Right cardiac atrium (tissue), 5 donors: Measurements from ENCODE around the gene KRTAP9-1. TPM values are rescaled to one million over a fixed set of nuclear protein-coding genes. Genes with fewer than 3 reads are reported as not detected.
"Not testable (repeated sequence)": the region's sequence is repeated elsewhere in the genome, so short reads cannot be mapped to it uniquely, and the experiment has no call there.

Source experiments
- ATAC-seq, 2 donors: fragments of 200-7000 bp; cut with Tn5 transposase; one replicate each; pipeline versions ENCODE4 v1.8.0 to v1.9.1; 2020; ENCODE audit warnings: moderate library complexity in 2 of 2, mild to moderate bottlenecking in 1 of 2
- DNase-seq, 3 donors: peaks; one replicate each; pipeline ENCODE4 v3.0.0-alpha.2; 2020
- H3K27ac ChIP-seq: one replicate; pipeline ENCODE4 v1.5.1; 2013; ENCODE audit warnings: mild to moderate bottlenecking, low read length, control low read depth, moderate library complexity
- H3K27me3 ChIP-seq: one replicate; pipeline ENCODE4 v1.6.1; 2013; ENCODE audit not compliant: control insufficient read depth, insufficient read depth
- H3K4me1 ChIP-seq: one replicate; pipeline ENCODE4 v1.6.1; 2013; ENCODE audit warnings: low read length; ENCODE audit not compliant: control insufficient read depth, insufficient read depth
- H3K4me3 ChIP-seq: one replicate; pipeline ENCODE4 v1.5.1; 2013; ENCODE audit warnings: low read length, control low read depth
- H3K9me3 ChIP-seq: one replicate; pipeline ENCODE4 v1.6.1; 2013; ENCODE audit warnings: low read length; ENCODE audit not compliant: control insufficient read depth
- WGBS: extraction: QIAGEN DNeasy Blood & Tissue Kit; methylation state at CpG from one replicate; pipeline ENCODE4 v1.1.7; 2013; 5-methylcytosine and 5-hydroxymethylcytosine counted together
- intact Hi-C, 4 donors: fragments of 100-400 bp; cut with DNase I; formaldehyde crosslinking; loops; one replicate each; pipeline versions ENCODE4 v1.11.0 to v1.14.0; 2022 to 2023
- polyA plus RNA-seq: library from polyadenylated mRNA; stranded (reverse); fragments of 200-250 nt; gene quantifications from one replicate; pipeline ENCODE4 v1.2.3, GENCODE V29; 2013
- total RNA-seq, 4 donors: library from RNA; stranded (reverse); fragmentation: NEBNext Ultra II Directional; extraction: Animal tissue kit (Norgen Biotek cat#: 25700); gene quantifications; one replicate each; pipeline ENCODE4 v1.2.1, GENCODE V29; 2021
- donor health status: healthy with polysubstance abuse.
- donor health status: DM: no; HTN: yes; CAD: no.
- donor health status: DM: no; HTN: no; CAD: no.
- donor health status: DM: no; HTN: yes; CAD: no; lungs with severe emphysema.
- donor health status: DM: yes; HTN: yes; CAD: no.

The KRTAP9-1 gene
- total and polyA plus RNA-seq, 5 donors: not detected

GRCh38 chr17:41230094-41230493, 40.4 kb downstream of the KRTAP9-1 start:
- Histone ChIP-seq H3K4me3 (no peak overlapping the region), H3K27me3 (no peaks in the 10 kb centered on the region), H3K9me3 (no peaks in the 10 kb centered on the region), H3K4me1 (no peaks in the 10 kb centered on the region), H3K27ac (no peak overlapping the region)
- intact Hi-C loops: no loop called here
- DNase-seq: no peak
- ATAC-seq: no peak

GRCh38 chr17:41231731-41232130, 42.0 kb downstream of the KRTAP9-1 start:
- no peaks in the 10 kb centered on the region for H3K9me3 ChIP-seq
- intact Hi-C loops: no loop called here
- no peak for ATAC-seq

GRCh38 chr17:41232399-41233105, 42.9 kb downstream of the KRTAP9-1 start, which contains the start of gene KRTAP9-3:
TSS of gene KRTAP9-3 (plus strand) at chr17:41232449. CDS start at chr17:41232502, 53 bp downstream.
- H3K4me3 ChIP-seq, H3K4me1 ChIP-seq, ATAC-seq, H3K27me3 ChIP-seq, intact Hi-C loops, DNase-seq, H3K9me3 ChIP-seq, H3K27ac ChIP-seq: not testable (repeated sequence)
- WGBS: 68% methylated on average over 1 of the region's 1 CpG

More at GRCh38 chr17:41231731-41232130, 42.0 kb downstream of the KRTAP9-1 start:
- no peak for DNase-seq
- Histone ChIP-seq H3K27ac (no peak overlapping the region), H3K4me3 (no peak overlapping the region), H3K4me1 (no peaks in the 10 kb centered on the region), H3K27me3 (no peaks in the 10 kb centered on the region)
- WGBS: 85% methylated on average over 6 of the region's 6 CpGs

- ATAC-seq, intact Hi-C loops, H3K9me3 ChIP-seq, H3K4me1 ChIP-seq, H3K27me3 ChIP-seq, DNase-seq, H3K4me3 ChIP-seq, H3K27ac ChIP-seq: not testable (repeated sequence)
- 64% methylated on average over 4 of the region's 4 CpGs for WGBS
Measured at GRCh38 chr17:41237116-41237515, 47.4 kb downstream of the KRTAP9-1 start.

GRCh38 chr17:41237949-41238437, 48.3 kb downstream of the KRTAP9-1 start, which contains the start of gene KRTAP9-8:
TSS of gene KRTAP9-8 (plus strand) at chr17:41237999. CDS start at chr17:41238052, 53 bp downstream.
- H3K4me3 ChIP-seq, H3K27me3 ChIP-seq, H3K9me3 ChIP-seq, H3K27ac ChIP-seq, H3K4me1 ChIP-seq, intact Hi-C loops, ATAC-seq, DNase-seq: not testable (repeated sequence)
- WGBS: 29% methylated on average over 3 of the region's 3 CpGs

Other genes with a start within 250 kb of the KRTAP9-1 start
Only the 30 nearest of the 40 such genes appear.
- gene KRTAP1-4, start 159.7 kb upstream of the KRTAP9-1 start, total RNA-seq: not detected
- not detected for gene KRTAP1-4, start 159.7 kb upstream of the KRTAP9-1 start, polyA plus RNA-seq
- gene KRTAP1-3, start 155.0 kb upstream of the KRTAP9-1 start, total RNA-seq: not detected
- gene KRTAP1-3, start 155.0 kb upstream of the KRTAP9-1 start, polyA plus RNA-seq: not detected
- gene KRTAP1-1, start 148.4 kb upstream of the KRTAP9-1 start, total RNA-seq: not detected
- not detected for gene KRTAP1-1, start 148.4 kb upstream of the KRTAP9-1 start, polyA plus RNA-seq
- gene KRTAP2-1, start 142.6 kb upstream of the KRTAP9-1 start, total RNA-seq: not detected
- not detected for gene KRTAP2-1, start 142.6 kb upstream of the KRTAP9-1 start, polyA plus RNA-seq
- not detected for gene KRTAP2-2, start 134.7 kb upstream of the KRTAP9-1 start, total RNA-seq
- not detected for gene KRTAP2-2, start 134.7 kb upstream of the KRTAP9-1 start, polyA plus RNA-seq
- not detected for gene KRTAP2-3, start 129.8 kb upstream of the KRTAP9-1 start, total RNA-seq
- not detected for gene KRTAP2-3, start 129.8 kb upstream of the KRTAP9-1 start, polyA plus RNA-seq
- gene KRTAP2-4, start 124.0 kb upstream of the KRTAP9-1 start, total RNA-seq: not detected
- not detected for gene KRTAP2-4, start 124.0 kb upstream of the KRTAP9-1 start, polyA plus RNA-seq
- not detected for gene KRTAP4-7, start 105.7 kb upstream of the KRTAP9-1 start, total RNA-seq
- gene KRTAP4-7, start 105.7 kb upstream of the KRTAP9-1 start, polyA plus RNA-seq: not detected
- not detected for gene KRTAP4-8, start 91.7 kb upstream of the KRTAP9-1 start, total RNA-seq
- gene KRTAP4-8, start 91.7 kb upstream of the KRTAP9-1 start, polyA plus RNA-seq: not detected
- not detected for gene KRTAP4-16, start 87.7 kb upstream of the KRTAP9-1 start, total RNA-seq
- gene KRTAP4-16, start 87.7 kb upstream of the KRTAP9-1 start, polyA plus RNA-seq: not detected
- gene KRTAP4-9, start 84.5 kb upstream of the KRTAP9-1 start, total RNA-seq: not detected
- gene KRTAP4-9, start 84.5 kb upstream of the KRTAP9-1 start, polyA plus RNA-seq: not detected
- gene KRTAP4-11, start 71.5 kb upstream of the KRTAP9-1 start, total RNA-seq: not detected
- not detected for gene KRTAP4-11, start 71.5 kb upstream of the KRTAP9-1 start, polyA plus RNA-seq
- gene KRTAP4-12, start 65.7 kb upstream of the KRTAP9-1 start, total RNA-seq: not detected
- not detected for gene KRTAP4-12, start 65.7 kb upstream of the KRTAP9-1 start, polyA plus RNA-seq
- gene KRTAP4-6, start 49.3 kb upstream of the KRTAP9-1 start, total RNA-seq: not detected
- not detected for gene KRTAP4-6, start 49.3 kb upstream of the KRTAP9-1 start, polyA plus RNA-seq
- gene KRTAP4-5, start 40.1 kb upstream of the KRTAP9-1 start, total RNA-seq: not detected
- gene KRTAP4-5, start 40.1 kb upstream of the KRTAP9-1 start, polyA plus RNA-seq: not detected
- gene KRTAP4-4, start 29.1 kb upstream of the KRTAP9-1 start, total RNA-seq: not detected
- gene KRTAP4-4, start 29.1 kb upstream of the KRTAP9-1 start, polyA plus RNA-seq: not detected
- not detected for gene KRTAP4-3, start 21.7 kb upstream of the KRTAP9-1 start, total RNA-seq
- not detected for gene KRTAP4-3, start 21.7 kb upstream of the KRTAP9-1 start, polyA plus RNA-seq
- not detected for gene KRTAP4-2, start 11.7 kb upstream of the KRTAP9-1 start, total RNA-seq
- gene KRTAP4-2, start 11.7 kb upstream of the KRTAP9-1 start, polyA plus RNA-seq: not detected
- gene KRTAP4-1, start 5.0 kb upstream of the KRTAP9-1 start, total RNA-seq: not detected
- not detected for gene KRTAP4-1, start 5.0 kb upstream of the KRTAP9-1 start, polyA plus RNA-seq
- gene KRTAP9-2, start 36.8 kb downstream of the KRTAP9-1 start, total RNA-seq: not detected
- gene KRTAP9-2, start 36.8 kb downstream of the KRTAP9-1 start, polyA plus RNA-seq: not detected
- gene KRTAP9-3, start 42.6 kb downstream of the KRTAP9-1 start, total RNA-seq: not detected
- not detected for gene KRTAP9-3, start 42.6 kb downstream of the KRTAP9-1 start, polyA plus RNA-seq
- not detected for gene KRTAP9-8, start 48.1 kb downstream of the KRTAP9-1 start, total RNA-seq
- not detected for gene KRTAP9-8, start 48.1 kb downstream of the KRTAP9-1 start, polyA plus RNA-seq
- gene KRTAP9-4, start 59.8 kb downstream of the KRTAP9-1 start, total RNA-seq: not detected
- gene KRTAP9-4, start 59.8 kb downstream of the KRTAP9-1 start, polyA plus RNA-seq: not detected
- gene KRTAP9-9, start 65.5 kb downstream of the KRTAP9-1 start, total RNA-seq: not detected
- not detected for gene KRTAP9-9, start 65.5 kb downstream of the KRTAP9-1 start, polyA plus RNA-seq
- gene KRTAP9-6, start 75.5 kb downstream of the KRTAP9-1 start, total RNA-seq: not detected
- gene KRTAP9-6, start 75.5 kb downstream of the KRTAP9-1 start, polyA plus RNA-seq: not detected
- not detected for gene KRTAP9-7, start 85.8 kb downstream of the KRTAP9-1 start, total RNA-seq
- not detected for gene KRTAP9-7, start 85.8 kb downstream of the KRTAP9-1 start, polyA plus RNA-seq
- not detected for gene KRTAP29-1, start 113.0 kb downstream of the KRTAP9-1 start, total RNA-seq
- not detected for gene KRTAP29-1, start 113.0 kb downstream of the KRTAP9-1 start, polyA plus RNA-seq
- not detected for gene KRTAP16-1, start 119.4 kb downstream of the KRTAP9-1 start, total RNA-seq
- gene KRTAP16-1, start 119.4 kb downstream of the KRTAP9-1 start, polyA plus RNA-seq: not detected
- gene KRTAP17-1, start 125.8 kb downstream of the KRTAP9-1 start, total RNA-seq: not detected
- not detected for gene KRTAP17-1, start 125.8 kb downstream of the KRTAP9-1 start, polyA plus RNA-seq
- gene KRT33A, start 160.9 kb downstream of the KRTAP9-1 start, total RNA-seq: not detected
- not detected for gene KRT33A, start 160.9 kb downstream of the KRTAP9-1 start, polyA plus RNA-seq